ENCODE results near the gene DLEC1. TPM values are rescaled to one million over a fixed set of nuclear protein-coding genes. Genes with fewer than 3 reads are reported as not detected.

The DLEC1 gene
- total RNA-seq, 1 experiment from 2014 or later, result not detected

DNA sequence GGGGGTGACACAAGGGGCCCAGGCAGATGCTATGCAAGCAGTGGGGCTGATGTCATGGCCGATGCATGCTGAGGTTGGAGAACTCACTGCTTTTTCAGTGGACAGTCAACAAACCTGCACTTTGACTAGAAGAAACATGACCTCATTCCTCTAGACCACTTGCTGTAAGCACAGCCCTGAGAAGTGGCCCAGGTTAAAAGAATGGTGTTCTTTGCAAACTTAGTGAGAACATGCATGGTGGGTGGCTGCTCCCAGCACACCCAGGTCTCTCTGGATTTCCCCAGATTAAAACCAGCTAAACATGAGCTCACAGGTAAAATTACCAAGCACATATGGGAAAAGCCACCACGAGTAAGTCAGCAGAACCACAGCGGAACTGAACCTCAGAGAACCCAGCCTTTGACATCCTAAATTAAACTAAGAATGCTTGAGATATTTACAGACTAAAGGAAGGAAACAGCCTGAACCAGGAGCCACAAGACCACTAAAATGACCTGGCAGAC lies 15.5 kb downstream of the DLEC1 start:
- ATAC-seq, result no peak
- TF ChIP-seq REST (IDR thresholded peaks at IDR 0.05; ENCODE audit: insufficient read depth in 1 of 2, low read depth in 2 of 2, low read length in 1 of 2) (no peak), POLR2AphosphoS5 (IDR thresholded peaks at IDR 0.05; ENCODE audit: low read depth, low read length) (no peak), SIN3A (IDR thresholded peaks at IDR 0.05; ENCODE audit: borderline replicate concordance, insufficient read depth, low read depth, low read length) (no peak), TCF7L2 (IDR thresholded peaks at IDR 0.05; ENCODE audit: low read depth, low read length) (no peak)
- TF ChIP-seq, protein P1, sequence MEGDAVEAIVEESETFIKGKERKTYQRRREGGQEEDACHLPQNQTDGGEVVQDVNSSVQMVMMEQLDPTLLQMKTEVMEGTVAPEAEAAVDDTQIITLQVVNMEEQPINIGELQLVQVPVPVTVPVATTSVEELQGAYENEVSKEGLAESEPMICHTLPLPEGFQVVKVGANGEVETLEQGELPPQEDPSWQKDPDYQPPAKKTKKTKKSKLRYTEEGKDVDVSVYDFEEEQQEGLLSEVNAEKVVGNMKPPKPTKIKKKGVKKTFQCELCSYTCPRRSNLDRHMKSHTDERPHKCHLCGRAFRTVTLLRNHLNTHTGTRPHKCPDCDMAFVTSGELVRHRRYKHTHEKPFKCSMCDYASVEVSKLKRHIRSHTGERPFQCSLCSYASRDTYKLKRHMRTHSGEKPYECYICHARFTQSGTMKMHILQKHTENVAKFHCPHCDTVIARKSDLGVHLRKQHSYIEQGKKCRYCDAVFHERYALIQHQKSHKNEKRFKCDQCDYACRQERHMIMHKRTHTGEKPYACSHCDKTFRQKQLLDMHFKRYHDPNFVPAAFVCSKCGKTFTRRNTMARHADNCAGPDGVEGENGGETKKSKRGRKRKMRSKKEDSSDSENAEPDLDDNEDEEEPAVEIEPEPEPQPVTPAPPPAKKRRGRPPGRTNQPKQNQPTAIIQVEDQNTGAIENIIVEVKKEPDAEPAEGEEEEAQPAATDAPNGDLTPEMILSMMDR (IDR thresholded peaks at IDR 0.05), result no peak
- Histone ChIP-seq H3K27me3 (ENCODE audit: control insufficient read depth, insufficient read depth, low read length) (no peaks in the 10 kb centered on the region), H3K27ac (ENCODE audit: low read length) (no peak overlapping the region), H3K4me3 (ENCODE audit: low read depth in 2 of 2, low read length in 2 of 2) (no peak overlapping the region), H3K9me3 (ENCODE audit: control insufficient read depth, insufficient read depth, low read depth, low read length) (no peaks in the 10 kb centered on the region), H3K4me1 (ENCODE audit: control insufficient read depth, insufficient read depth, low read length) (no peaks in the 10 kb centered on the region), H3K36me3 (ENCODE audit: control insufficient read depth, insufficient read depth, low read length) (no peaks in the 10 kb centered on the region)
- no TSS peak for BruUV-seq (replicated peaks)
- in situ Hi-C loops (cut with HindIII; ENCODE audit: low pct_unique_long_range_greater_than_20kb, low sequenced_read_pairs), result no loop called here
- intact Hi-C loops (cut with micrococcal nuclease; ENCODE audit: unreplicated experiment), result no loop called here
- POLR2A ChIA-PET, result no interaction called here
- CTCF ChIA-PET, result no interaction called here
- no peak for DNase-seq (ENCODE audit: low read depth, low spot score)

DNA sequence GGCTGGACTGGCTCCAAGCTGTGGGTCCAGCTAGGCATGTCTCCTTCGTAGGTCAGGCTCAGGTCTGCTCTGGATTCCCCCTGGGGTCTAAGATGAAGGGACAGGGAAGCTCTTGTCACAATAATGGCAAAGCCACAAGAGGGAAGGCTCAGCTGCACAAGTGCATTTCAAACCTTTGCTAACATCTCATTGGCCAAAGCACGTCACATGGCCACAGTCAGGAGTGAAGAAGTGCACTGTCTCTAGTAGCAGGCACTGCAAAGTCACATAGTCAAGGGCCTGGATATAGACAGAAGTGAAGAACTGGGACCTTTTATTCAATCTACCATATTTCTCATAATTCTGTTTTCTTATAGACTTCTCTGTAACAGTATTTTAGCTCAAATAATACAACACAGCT lies 20.1 kb downstream of the DLEC1 start:
- ATAC-seq (no peak), DNase-seq (ENCODE audit: low read depth, low spot score) (no peak)
- in situ Hi-C loops (cut with HindIII; ENCODE audit: low pct_unique_long_range_greater_than_20kb, low sequenced_read_pairs) (no loop called here), intact Hi-C loops (cut with micrococcal nuclease; ENCODE audit: unreplicated experiment) (no loop called here)
- no peaks in the 10 kb centered on the region for H3K9me3 ChIP-seq (ENCODE audit: control insufficient read depth, insufficient read depth, low read depth, low read length)
- no peaks in the 10 kb centered on the region for H3K4me1 ChIP-seq (ENCODE audit: control insufficient read depth, insufficient read depth, low read length)
- TF ChIP-seq SIN3A (IDR thresholded peaks at IDR 0.05; ENCODE audit: borderline replicate concordance, insufficient read depth, low read depth, low read length), result no peak
- no peak for TF ChIP-seq REST (IDR thresholded peaks at IDR 0.05; ENCODE audit: insufficient read depth in 1 of 2, low read depth in 2 of 2, low read length in 1 of 2)
- TF ChIP-seq POLR2AphosphoS5 (IDR thresholded peaks at IDR 0.05; ENCODE audit: low read depth, low read length), result no peak
- TF ChIP-seq, protein P1 (IDR thresholded peaks at IDR 0.05), result no peak
- no peak for TF ChIP-seq TCF7L2 (IDR thresholded peaks at IDR 0.05; ENCODE audit: low read depth, low read length)
- H3K36me3 ChIP-seq (ENCODE audit: control insufficient read depth, insufficient read depth, low read length), result no peaks in the 10 kb centered on the region
- no peak overlapping the region for H3K27ac ChIP-seq (ENCODE audit: low read length)
- no peak overlapping the region for H3K4me3 ChIP-seq (ENCODE audit: low read depth in 2 of 2, low read length in 2 of 2)
- POLR2A ChIA-PET, result no interaction called here
- CTCF ChIA-PET, result interaction anchor here (1.4 kb wide), 1 partner anchor 55 kb away, joined by 4 read pairs; no protein-coding TSS in a partner anchor
- H3K27me3 ChIP-seq (ENCODE audit: control insufficient read depth, insufficient read depth, low read length), result no peaks in the 10 kb centered on the region
- no TSS peak for BruUV-seq (replicated peaks)
